Activated CD8-positive, alpha-beta T cell treated with anti-CD3 and anti-CD28 coated beads, Interleukin-2, amount 10 ng/mL, durations not matched to agents 7 days and 5 days (primary cell): ENCODE results near the gene CBARP. TPM values are rescaled to one million over a fixed set of nuclear protein-coding genes. Genes with fewer than 3 reads are reported as not detected.
"Not testable (repeated sequence)": the region's sequence is repeated elsewhere in the genome, so short reads cannot be mapped to it uniquely, and the experiment has no call there.

Experiments
- ATAC-seq: fragments of 150-1000 bp; cut with Tn5 transposase; one replicate; pipeline ENCODE4 v1.10.0; 2021; ENCODE audit warnings: moderate library complexity
- CTCF ChIA-PET: fragments of 350-600 bp; sonication (Branson Sonifier 250); formaldehyde crosslinking; loops from one replicate; lab custom pipeline; 2021; ENCODE audit warnings: antibody characterized with exemption; lab: Charles Lee
- POLR2A ChIA-PET: fragments of 350-600 bp; sonication (Branson Sonifier 250); formaldehyde crosslinking; loops from one replicate; lab custom pipeline; 2021; ENCODE audit warnings: antibody characterized with exemption; lab: Charles Lee
- DNase-seq: peaks from one replicate; pipeline ENCODE4 v3.0.0-alpha.2; 2020
- H3K27ac Mint-ChIP-seq: one replicate; pipeline ENCODE4 v1.8.0; 2021; ENCODE audit warnings: mild to moderate bottlenecking, mixed read lengths
- H3K27me3 Mint-ChIP-seq: one replicate; pipeline ENCODE4 v1.8.0; 2021; ENCODE audit warnings: low read depth, mixed read lengths
- H3K36me3 Mint-ChIP-seq: one replicate; pipeline ENCODE4 v1.8.0; 2021; ENCODE audit warnings: low read depth, mixed read lengths
- H3K4me1 Mint-ChIP-seq: one replicate; pipeline ENCODE4 v1.8.0; 2021; ENCODE audit warnings: low read depth, mixed read lengths
- H3K4me3 Mint-ChIP-seq: one replicate; pipeline ENCODE4 v1.8.0; 2021; ENCODE audit warnings: mild to moderate bottlenecking, mixed read lengths
- H3K9me3 Mint-ChIP-seq: one replicate; pipeline ENCODE4 v1.8.0; 2022; ENCODE audit warnings: mixed read lengths; ENCODE audit not compliant: insufficient read depth
- total RNA-seq, 2 experiments: library from RNA; stranded (reverse); gene quantifications; one replicate each; pipeline ENCODE4 v1.2.3, GENCODE V29; 2021

The CBARP gene
- total RNA-seq, 2 experiments from 2014 or later = 0.10 TPM; not detected in 1

DNA sequence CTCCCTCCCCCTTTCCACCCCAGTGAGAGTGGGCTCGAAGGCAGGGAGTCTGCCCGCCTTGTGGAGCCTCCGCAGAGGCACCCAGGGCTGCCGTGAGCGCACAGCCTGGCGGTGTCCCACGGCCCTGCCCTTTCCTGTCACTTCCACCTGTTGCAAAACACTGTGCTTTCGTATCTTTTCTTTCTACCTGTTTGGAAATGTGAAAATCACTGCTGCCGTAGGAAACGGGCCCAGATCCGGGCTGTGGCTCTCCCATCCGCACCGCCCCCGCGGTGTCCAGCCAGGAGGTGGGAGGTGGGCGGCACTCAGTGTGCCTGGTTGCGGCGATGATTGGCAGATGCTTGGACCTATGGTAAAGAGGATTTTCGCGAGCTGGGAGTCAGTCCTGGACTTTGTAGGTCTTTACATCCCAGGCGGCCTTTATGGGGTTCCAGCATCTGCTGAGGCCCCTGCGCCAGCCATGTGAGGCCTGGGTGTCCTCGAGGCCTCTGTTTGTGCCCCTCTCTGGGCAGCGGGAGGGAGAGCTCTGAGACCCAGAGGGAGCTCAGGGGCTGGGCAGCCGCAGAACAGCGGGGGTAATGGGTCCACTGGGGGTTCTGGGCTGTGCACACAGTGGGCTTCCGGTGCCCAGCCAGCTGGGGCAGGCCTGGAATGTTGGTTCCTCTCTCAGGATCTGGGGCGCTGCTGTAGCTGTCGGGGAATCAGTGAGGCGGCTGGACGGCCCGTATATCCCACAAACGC, 26.1 kb downstream of the CBARP start:
- DNase-seq = no peak
- ChIA-PET CTCF (interaction anchor here (0.9 to 2.3 kb wide), 2 partner anchors 32 to 145 kb away, joined by 3 to 7 read pairs; no protein-coding TSS in a partner anchor), POLR2A (interaction anchor here (0.7 kb wide), 2 partner anchors 126 to 919 kb away, joined by 3 read pairs; no protein-coding TSS in a partner anchor)
- peak overlapping the region; percentile 52 for H3K27ac Mint-ChIP-seq
- H3K4me1 Mint-ChIP-seq = peaks cover 41% of the 10 kb centered on the region
- H3K9me3 Mint-ChIP-seq = no peaks in the 10 kb centered on the region
- no peak for ATAC-seq
- peaks cover 38% of the 10 kb centered on the region for H3K36me3 Mint-ChIP-seq
- H3K27me3 Mint-ChIP-seq = no peaks in the 10 kb centered on the region
- H3K4me3 Mint-ChIP-seq = no peak overlapping the region

DNA sequence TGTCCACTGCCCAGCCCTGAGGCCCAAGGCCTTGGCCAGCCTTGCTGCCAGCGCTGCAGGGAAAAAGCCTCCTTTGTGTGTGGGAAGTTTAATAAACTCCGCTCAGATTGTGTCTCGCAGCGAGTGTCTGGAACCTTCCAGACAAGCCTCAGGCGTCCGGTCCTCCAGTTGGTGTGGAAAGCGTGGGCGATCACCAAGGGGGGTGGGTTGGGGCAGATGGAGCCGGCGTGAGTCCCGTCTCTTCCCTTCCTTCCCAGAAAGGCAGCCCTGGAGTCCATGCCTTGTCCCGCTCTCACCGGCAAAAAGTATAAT, 27.6 kb downstream of the CBARP start:
- H3K27ac Mint-ChIP-seq = peak overlapping the region; percentile 25
- H3K9me3 Mint-ChIP-seq = no peaks in the 10 kb centered on the region
- H3K27me3 Mint-ChIP-seq = no peaks in the 10 kb centered on the region
- ChIA-PET CTCF (interaction anchor here (1.6 to 2.3 kb wide), 2 partner anchors 34 to 97 kb away, joined by 5 to 7 read pairs; no protein-coding TSS in a partner anchor), POLR2A (interaction anchor here (0.6 to 0.7 kb wide), 2 partner anchors 93 to 97 kb away, joined by 3 read pairs; no protein-coding TSS in a partner anchor)
- H3K36me3 Mint-ChIP-seq = peaks cover 40% of the 10 kb centered on the region
- H3K4me3 Mint-ChIP-seq = no peak overlapping the region
- DNase-seq (no peak), ATAC-seq (no peak)
- peaks cover 35% of the 10 kb centered on the region for H3K4me1 Mint-ChIP-seq

DNA sequence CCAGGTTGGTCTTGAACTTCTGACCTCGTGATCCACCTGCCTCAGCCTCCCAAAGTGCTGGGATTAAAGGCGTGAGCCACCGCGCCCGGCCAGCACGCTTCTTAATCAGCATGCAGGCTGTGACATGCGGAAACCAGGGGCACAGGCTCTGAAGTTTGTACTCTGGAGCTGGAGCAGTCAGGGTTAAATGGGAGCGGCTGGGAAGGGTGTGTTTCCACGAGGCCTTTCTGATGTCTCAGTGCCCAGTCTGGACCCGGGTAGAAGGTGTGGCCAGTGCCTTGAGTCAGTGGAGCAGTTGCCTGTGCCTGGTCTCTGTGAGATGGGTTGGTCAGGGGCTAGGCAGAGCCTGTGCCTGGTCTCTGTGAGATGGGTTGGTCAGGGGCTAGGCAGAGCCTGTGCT, 29.0 kb downstream of the CBARP start:
- H3K9me3 Mint-ChIP-seq, H3K27ac Mint-ChIP-seq, ATAC-seq, POLR2A ChIA-PET, DNase-seq, H3K27me3 Mint-ChIP-seq: not testable (repeated sequence)
- CTCF ChIA-PET = interaction anchor here (1.6 kb wide), 1 partner anchor 95 kb away, joined by 5 read pairs; no protein-coding TSS in a partner anchor
- Mint-ChIP-seq H3K4me1 (peaks cover 35% of the 10 kb centered on the region), H3K4me3 (peak overlapping the region; percentile 18), H3K36me3 (peaks cover 37% of the 10 kb centered on the region)

DNA sequence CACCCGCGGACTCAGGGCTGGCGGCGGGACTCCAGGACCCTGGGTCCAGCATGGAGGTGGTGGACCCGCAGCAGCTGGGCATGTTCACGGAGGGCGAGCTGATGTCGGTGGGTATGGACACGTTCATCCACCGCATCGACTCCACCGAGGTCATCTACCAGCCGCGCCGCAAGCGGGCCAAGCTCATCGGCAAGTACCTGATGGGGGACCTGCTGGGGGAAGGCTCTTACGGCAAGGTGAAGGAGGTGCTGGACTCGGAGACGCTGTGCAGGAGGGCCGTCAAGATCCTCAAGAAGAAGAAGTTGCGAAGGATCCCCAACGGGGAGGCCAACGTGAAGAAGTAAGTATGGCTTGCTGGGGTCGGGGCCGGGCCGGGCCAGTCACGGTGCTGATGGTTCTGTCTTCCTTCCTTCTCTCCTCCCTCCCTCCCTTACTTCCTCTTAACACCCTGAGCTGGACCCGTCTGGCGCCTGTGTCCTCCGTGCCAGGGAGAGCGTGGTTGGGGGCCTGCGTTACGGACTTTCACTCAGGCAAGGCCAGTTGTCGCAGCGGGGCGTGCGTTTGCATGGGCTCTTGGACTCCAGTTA, 30.8 kb downstream of the CBARP start:
- Mint-ChIP-seq H3K27me3 (no peaks in the 10 kb centered on the region), H3K4me1 (peaks cover 37% of the 10 kb centered on the region), H3K9me3 (no peaks in the 10 kb centered on the region), H3K27ac (peak overlapping the region; percentile 93), H3K36me3 (peaks cover 28% of the 10 kb centered on the region), H3K4me3 (peak overlapping the region; percentile 97)
- ATAC-seq = peak; percentile 5
- peak; percentile 57 for DNase-seq
- ChIA-PET CTCF (interaction anchor here (0.6 kb wide), 1 partner anchor 32 kb away, joined by 3 read pairs; no protein-coding TSS in a partner anchor), POLR2A (no interaction called here)

DNA sequence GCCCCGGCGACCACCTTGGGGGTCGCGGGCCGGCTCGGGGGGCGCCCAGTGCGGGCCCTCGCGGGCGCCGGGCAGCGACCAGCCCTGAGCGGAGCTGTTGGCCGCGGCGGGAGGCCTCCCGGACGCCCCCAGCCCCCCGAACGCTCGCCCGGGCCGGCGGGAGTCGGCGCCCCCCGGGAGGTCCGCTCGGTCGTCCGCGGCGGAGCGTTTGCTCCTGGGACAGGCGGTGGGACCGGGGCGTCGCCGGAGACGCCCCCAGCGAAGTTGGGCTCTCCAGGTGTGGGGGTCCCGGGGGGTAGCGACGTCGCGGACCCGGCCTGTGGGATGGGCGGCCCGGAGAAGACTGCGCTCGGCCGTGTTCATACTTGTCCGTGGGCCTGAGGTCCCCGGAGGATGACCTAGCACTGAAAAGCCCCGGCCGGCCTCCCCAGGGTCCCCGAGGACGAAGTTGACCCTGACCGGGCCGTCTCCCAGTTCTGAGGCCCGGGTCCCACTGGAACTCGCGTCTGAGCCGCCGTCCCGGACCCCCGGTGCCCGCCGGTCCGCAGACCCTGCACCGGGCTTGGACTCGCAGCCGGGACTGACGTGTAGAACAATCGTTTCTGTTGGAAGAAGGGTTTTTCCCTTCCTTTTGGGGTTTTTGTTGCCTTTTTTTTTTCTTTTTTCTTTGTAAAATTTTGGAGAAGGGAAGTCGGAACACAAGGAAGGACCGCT, 31.5 kb downstream of the CBARP start:
- peak overlapping the region; percentile 97 for H3K4me3 Mint-ChIP-seq
- H3K9me3 Mint-ChIP-seq = no peaks in the 10 kb centered on the region
- no peaks in the 10 kb centered on the region for H3K27me3 Mint-ChIP-seq
- CTCF ChIA-PET = interaction anchor here (0.6 kb wide), 1 partner anchor 32 kb away, joined by 3 read pairs; no protein-coding TSS in a partner anchor
- peaks cover 33% of the 10 kb centered on the region for H3K4me1 Mint-ChIP-seq
- ATAC-seq (no peak), DNase-seq (no peak)
- H3K36me3 Mint-ChIP-seq = peaks cover 25% of the 10 kb centered on the region
- POLR2A ChIA-PET = no interaction called here
- H3K27ac Mint-ChIP-seq = peak overlapping the region; percentile 93

DNA sequence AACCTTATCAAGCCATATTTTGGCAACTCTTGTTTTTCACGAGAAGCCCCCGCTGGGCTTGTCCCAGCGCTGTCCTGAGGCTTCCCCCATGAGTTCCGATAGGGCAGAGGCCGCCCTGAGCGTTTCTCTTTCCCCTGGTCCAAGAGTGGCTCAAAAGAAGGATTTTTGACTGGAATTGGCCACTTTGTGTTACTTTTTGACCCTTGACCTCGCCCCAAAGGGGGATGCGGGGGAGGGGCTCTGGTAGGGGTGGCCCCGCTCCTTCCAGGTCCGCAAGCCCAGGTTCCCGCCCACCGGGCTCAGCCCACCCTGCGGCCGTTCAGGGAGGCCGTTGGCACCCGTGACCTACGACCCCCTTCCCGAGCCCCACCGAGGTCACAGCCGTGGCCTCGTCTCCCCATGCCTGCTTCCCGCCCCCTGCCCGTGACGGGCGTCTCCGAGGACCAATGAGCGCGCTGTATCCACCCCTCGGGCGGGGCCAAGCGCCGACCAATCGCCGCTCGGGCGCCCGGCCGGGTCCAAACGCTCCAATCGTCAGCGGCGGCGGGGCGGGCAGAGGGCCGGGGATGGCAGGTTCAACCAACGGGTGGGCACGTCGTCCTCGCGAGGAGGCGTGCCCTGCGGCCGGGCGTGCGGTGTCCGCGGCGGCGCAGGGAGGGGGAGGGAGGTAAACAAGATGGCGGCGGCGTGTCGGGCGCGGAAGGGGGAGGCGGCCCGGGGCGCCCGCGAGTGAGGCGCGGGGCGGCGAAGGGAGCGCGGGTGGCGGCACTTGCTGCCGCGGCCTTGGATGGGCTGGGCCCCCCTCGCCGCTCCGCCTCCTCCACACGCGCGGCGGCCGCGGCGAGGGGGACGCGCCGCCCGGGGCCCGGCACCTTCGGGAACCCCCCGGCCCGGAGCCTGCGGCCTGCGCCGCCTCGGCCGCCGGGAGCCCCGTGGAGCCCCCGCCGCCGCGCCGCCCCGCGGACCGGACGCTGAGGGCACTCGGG, 32.4 kb downstream of the CBARP start, which contains the start of gene STK11:
Gene STK11 (plus strand): TSS at position 665 of the 986 bp plus-strand sequence. CDS start 1,136 bp downstream, outside the sequence.
- peak; percentile 97 for ATAC-seq
- H3K27me3 Mint-ChIP-seq = no peaks in the 10 kb centered on the region
- POLR2A ChIA-PET = no interaction called here

DNA sequence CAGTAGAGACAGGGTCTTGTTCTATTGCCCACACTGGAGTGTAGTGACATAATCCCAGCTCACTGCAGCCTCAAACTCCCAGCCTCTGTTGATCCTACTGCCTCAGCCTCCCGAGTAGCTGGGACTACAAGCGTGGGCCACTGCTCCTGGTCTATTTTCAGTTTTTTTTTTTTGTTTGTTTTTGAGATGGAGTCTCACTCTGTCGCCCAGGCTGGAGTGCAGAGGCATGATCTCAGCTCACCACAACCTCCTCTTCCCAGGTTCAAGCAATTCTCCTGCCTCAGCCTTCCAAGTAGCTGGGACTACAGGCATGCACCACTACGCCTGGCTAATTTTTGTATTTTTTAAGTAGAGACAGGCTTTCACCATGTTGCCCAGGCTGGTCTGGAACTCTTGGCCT, 37.2 kb downstream of the CBARP start:
- ATAC-seq, H3K27me3 Mint-ChIP-seq, H3K4me3 Mint-ChIP-seq, DNase-seq, H3K9me3 Mint-ChIP-seq, H3K27ac Mint-ChIP-seq, H3K36me3 Mint-ChIP-seq: not testable (repeated sequence)
- H3K4me1 Mint-ChIP-seq = peaks cover 15% of the 10 kb centered on the region
- ChIA-PET CTCF (interaction anchor here (1.1 to 1.4 kb wide), 2 partner anchors 40 to 87 kb away, joined by 3 to 7 read pairs; no protein-coding TSS in a partner anchor), POLR2A (interaction anchor here (0.9 kb wide), 2 partner anchors 67 to 116 kb away, joined by 3 to 5 read pairs; no protein-coding TSS in a partner anchor)

More for the DNA sequence above, 32.4 kb downstream of the CBARP start, which contains the start of gene STK11:
- Mint-ChIP-seq H3K36me3 (peaks cover 25% of the 10 kb centered on the region), H3K27ac (peak within 1 kb of the TSS; percentile 93), H3K4me1 (peaks cover 33% of the 10 kb centered on the region), H3K9me3 (no peaks in the 10 kb centered on the region), H3K4me3 (peak within 1 kb of the TSS; percentile 97)
- peak; percentile 99 for DNase-seq
- CTCF ChIA-PET = interaction anchor here (1.0 kb wide), 1 partner anchor 61 kb away, joined by 4 read pairs; no protein-coding TSS in a partner anchor

DNA sequence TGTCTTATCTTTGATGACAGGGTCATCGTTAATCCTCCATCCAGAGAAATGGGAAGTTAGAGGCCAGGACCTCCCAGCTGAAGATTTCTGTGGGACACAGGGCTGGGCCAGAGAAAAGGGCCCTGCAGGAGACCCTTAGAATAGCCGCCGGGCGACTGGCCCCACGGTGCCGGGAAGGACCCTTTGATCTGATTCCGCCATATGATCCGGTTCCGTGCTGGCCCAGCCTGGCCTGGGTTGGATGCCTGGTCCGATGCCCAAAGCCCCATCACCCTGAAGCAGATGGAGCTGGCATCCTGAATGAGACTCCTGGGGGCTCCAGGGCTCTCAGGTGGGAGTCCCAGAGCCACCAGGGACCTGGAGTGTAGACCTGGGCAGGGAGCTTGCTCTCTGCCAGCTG, 38.3 kb downstream of the CBARP start:
- ChIA-PET POLR2A (no interaction called here), CTCF (interaction anchor here (1.0 to 1.4 kb wide), 3 partner anchors 86 to 88 kb away, joined by 3 to 7 read pairs (median 3); no protein-coding TSS in a partner anchor)
- Mint-ChIP-seq H3K27me3 (no peaks in the 10 kb centered on the region), H3K36me3 (no peaks in the 10 kb centered on the region), H3K27ac (no peak overlapping the region), H3K4me1 (peaks cover 15% of the 10 kb centered on the region), H3K4me3 (no peak overlapping the region), H3K9me3 (no peaks in the 10 kb centered on the region)
- DNase-seq (no peak), ATAC-seq (no peak)

DNA sequence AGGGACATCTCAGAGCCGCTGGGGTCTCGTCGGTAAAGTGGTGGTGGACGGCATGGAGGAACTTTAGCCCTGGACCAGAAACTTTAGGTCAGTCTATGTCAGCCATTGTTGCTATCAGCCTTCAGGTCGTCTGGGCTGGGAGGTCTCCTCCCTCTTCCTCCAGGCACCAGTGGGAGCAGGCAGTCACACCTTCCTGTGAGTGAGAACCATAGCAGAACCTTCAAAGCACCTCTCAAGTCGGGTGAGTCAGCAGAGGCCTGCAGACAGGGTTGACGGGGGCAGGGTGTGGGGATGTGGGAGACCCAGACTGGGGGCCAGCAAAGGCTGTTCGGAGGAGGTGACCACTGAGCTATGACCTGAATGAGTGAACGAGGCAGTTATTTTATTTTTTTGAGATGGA, 48.4 kb downstream of the CBARP start:
- Mint-ChIP-seq H3K27ac (peak overlapping the region; percentile 62), H3K27me3 (no peaks in the 10 kb centered on the region), H3K9me3 (no peaks in the 10 kb centered on the region), H3K36me3 (no peaks in the 10 kb centered on the region), H3K4me1 (peaks cover 23% of the 10 kb centered on the region), H3K4me3 (no peak overlapping the region)
- ChIA-PET POLR2A (interaction anchor here (1.6 kb wide), 1 partner anchor 14 kb away, joined by 5 read pairs; no protein-coding TSS in a partner anchor), CTCF (no interaction called here)
- DNase-seq = peak; percentile 64
- ATAC-seq = peak; percentile 59

DNA sequence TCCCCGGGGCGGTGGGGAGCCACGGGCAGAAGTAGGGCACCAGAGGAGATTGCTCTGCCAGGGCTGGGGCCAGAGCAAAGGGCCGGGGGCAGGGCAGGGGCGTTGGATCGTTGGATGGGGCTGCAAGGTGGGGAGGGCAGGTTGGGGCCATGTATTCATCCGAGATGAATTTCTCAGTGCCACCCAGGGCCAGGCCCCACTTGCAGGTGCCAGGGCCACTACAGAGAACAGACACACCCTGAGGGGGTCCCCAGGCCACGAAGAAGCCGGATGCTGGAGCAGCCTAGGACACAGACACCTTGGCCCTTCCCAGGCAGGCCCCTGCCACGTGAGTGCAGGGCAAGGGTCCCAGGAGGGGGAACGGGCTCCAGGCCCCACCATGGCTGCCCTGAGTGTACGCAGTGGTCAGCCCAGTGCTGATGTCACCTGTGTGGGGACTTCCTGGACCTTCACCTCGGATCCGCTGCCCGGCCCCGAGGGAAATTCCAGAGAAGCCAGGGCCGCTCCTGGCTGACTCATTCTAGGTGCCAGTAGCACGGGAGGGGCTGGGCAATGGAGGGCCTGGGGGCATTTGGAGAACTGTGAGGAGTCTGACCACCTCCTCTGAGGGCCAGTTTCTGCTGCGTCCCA, 54.1 kb downstream of the CBARP start:
- H3K9me3 Mint-ChIP-seq = no peaks in the 10 kb centered on the region
- ATAC-seq = no peak
- DNase-seq = no peak
- peaks cover 10% of the 10 kb centered on the region for H3K27me3 Mint-ChIP-seq
- peaks cover 10% of the 10 kb centered on the region for H3K4me1 Mint-ChIP-seq
- H3K36me3 Mint-ChIP-seq = no peaks in the 10 kb centered on the region
- H3K4me3 Mint-ChIP-seq = no peak overlapping the region
- no peak overlapping the region for H3K27ac Mint-ChIP-seq
- CTCF ChIA-PET = no interaction called here
- POLR2A ChIA-PET = no interaction called here
